HK-2 (cell line): ENCODE measurements around the gene FAM234B.

Experiments used
- DNase-seq: peaks from one replicate; pipeline ENCODE4 v3.0.0-alpha.2; 2018; ENCODE audit not compliant: unreplicated experiment

FAM234B gene

DNA sequence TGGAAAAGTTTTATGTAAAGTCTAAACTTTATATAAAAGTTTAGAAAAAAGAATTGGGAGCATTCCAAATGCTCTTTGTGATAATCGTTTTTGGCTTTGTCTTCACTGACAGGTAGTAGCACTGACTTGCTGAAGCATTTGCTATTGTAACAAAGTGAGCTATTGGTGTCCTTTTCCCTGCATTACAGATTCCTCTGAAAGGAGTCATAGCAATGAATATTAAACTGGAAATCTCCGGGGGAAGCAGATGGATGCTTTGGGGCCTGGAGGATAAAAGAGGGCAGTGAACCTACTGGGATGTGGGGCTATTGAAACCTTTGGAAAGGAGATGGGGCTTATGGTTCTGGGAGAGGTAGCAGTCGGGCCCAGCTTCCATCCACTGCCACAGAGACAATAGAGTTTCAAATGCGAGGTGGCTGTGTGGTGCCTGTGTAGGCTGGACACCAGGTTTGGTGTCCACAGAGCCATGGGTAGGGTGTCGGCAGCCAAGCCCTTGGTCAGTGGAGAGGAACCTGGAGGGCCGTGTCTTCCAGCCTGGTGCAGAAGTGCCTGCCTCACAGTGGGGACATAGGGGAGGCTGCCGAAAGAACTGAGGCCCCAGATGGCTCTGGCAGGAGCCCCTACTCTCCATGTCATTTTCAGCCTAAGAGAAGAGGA, 49.1 kb downstream of the FAM234B start:
- DNase-seq = no peak

DNA sequence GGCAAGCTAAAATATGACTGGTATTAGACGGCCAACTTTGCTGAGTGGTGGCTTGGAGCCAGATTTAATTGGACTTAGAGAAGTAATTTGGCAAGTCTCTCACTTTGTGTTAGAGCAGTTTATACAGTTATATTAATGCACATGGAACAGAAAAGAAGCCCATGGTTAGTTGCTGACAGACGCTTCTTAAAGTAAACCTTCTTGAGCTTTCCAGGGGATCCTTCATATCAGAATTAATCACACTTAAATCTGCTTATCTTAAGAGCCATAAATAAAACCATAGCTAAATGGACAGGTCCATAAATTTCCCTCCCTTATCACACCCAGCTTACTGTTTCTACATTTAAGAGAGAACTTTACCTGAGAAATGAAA, 49.7 kb downstream of the FAM234B start:
- no peak for DNase-seq

DNA sequence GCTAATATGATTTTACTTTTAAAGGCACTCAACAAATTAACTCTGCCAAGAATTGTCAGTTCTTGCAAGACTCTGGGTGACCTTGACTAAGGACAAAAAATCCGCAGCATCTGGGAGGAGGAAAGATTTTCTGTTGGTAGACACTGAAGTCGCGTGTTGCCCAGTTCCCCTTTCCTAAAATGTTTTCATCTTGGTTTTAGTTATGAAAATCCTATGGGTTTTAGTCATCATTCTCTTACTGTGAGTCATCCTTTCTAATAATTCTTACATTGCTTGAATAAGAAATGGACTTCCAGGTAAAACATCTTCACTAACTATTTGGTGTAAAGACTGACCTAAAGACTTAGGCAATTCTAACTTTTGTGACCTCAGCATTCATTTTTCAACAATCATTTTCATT, 50.2 kb downstream of the FAM234B start:
- no peak for DNase-seq

DNA sequence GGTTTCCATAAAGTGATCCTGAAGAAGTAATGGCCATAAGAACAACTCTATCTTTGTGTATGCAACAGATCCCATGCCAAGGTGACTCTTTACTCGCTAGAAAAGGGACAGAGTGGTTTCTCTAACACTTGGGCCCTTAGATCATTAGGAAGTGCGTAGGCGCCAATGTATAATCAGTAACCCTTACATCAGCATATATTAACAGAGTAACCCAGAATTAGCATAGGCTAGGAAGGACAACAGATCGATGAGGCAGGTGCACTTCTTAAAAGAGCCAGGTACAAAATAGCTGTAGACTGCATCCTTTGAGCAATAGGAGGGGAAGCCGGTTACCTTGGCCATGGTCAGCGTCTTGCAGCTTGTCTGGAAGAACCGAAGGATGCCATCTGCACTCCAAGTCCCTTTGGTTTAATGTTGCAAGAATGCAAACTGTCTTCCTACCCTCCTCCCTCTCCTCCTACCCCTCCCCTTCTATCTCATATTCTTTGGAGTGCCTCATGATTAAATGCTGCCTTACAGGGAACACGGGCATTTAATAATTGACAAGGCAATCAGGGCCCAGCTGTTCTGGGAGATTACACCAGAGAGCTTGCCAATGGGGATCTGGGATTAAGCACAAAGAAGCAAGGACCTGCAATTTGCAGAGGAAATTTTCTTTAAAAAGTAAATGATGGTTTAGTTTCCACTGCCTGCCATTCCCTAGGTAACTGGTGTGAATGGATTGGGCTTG, 51.2 kb downstream of the FAM234B start:
- DNase-seq = no peak

DNA sequence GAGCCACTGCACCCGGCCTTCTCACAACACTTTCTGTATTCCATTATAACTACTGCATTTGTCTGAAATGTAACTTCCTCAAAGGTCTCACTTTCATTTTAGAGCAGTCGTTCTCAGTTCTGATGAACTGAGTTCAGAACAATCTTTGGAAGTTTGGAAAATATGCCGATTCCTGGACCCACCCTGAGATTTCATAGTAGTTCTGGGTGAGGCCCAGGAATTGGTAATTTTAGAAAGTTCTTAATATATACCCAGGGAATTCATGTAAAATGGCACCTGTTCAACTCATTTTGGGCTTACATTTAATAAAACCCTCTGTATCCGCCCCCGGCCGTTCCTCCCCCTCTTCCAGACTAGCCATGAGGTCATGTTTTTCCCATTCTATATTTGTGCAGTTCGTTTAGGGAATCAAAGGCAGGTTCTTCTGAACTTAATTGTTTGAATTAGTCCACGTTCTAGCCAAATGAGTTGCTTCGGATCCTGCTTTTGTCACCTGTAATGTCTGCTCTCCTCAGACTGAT, 53.4 kb downstream of the FAM234B start:
- DNase-seq = no peak

DNA sequence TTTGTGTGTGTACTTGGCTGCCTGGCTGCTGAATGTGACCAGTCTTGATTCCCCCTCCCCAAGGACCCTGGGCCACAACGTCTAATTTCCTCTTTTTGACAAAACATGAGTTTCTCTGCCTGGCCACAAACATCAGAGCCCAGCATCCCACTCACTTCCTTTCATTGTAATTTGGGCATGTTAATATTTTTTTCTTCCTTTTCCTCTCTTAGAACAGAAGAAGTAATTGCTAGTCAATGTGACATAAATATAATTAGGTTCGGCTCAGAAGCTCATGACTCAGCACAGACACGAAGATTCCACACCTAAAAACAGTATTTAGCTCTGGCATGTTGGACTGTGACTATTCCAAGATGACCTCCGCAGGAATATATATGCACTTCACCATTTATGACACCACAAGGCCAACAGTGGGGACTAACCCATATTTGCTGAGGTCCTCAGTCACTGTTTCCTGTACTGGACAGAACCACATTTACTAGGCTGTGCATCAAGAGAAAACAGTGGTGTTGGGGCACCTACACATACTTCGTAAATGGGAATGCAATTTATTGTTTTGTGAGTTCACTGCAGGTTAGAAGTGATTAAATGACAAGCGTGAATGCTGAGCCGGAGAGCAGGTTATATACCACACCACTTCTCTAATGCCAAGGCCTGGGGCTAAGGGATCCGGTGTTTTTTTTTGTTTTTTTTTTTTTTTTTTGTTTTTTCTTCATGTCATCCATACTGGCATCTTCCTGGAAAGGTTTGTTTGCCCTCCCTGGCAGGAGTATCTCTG, 55.1 kb downstream of the FAM234B start:
- DNase-seq = no peak

DNA sequence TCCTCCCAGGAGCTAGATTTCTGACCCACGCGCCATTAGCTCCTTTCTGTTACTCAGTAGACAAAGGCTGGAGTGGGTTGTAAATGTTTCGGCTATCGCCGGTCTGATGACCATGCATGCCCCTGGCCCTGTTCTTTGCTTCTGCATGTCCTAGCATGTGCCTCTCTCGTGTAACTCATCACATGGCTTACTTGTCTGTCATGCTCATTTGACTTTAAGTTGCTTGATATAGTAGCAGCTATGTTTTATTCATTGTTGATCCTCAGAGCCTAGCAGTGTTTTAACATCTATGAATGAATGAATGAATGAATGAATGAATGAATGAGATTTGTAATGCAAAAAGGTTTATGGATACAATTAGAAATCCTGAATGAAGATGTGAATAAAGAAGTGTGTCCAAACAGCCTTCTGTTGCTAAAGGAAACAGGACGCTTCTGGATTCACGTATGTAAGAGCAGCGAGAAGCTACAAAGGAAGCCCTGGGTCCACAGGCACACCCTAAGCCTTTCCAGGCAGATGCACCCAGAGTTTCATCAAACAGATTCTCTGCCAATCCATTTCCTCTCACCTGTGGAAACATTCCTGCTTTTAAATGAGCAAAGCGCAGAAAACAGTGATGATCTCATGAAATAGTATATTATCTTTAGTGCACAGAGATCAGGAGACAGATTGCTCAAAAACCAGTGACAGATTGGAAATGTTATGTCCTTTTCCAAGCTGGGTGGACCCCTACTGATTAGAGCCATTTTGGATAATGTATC, 55.8 kb downstream of the FAM234B start:
- no peak for DNase-seq

DNA sequence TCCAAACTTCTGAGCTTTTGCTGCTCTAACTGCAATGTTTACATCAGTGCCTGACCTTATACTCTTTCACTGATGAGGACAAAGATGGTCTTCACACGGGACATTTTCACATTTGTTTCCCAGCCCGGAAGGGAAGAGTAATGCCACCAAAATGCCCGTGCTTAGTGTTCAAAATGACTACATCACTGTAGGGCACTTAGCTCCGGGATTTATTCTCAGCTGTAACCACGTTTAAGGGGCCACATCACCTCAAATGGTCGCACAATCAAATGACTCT, 56.4 kb downstream of the FAM234B start:
- no peak for DNase-seq

DNA sequence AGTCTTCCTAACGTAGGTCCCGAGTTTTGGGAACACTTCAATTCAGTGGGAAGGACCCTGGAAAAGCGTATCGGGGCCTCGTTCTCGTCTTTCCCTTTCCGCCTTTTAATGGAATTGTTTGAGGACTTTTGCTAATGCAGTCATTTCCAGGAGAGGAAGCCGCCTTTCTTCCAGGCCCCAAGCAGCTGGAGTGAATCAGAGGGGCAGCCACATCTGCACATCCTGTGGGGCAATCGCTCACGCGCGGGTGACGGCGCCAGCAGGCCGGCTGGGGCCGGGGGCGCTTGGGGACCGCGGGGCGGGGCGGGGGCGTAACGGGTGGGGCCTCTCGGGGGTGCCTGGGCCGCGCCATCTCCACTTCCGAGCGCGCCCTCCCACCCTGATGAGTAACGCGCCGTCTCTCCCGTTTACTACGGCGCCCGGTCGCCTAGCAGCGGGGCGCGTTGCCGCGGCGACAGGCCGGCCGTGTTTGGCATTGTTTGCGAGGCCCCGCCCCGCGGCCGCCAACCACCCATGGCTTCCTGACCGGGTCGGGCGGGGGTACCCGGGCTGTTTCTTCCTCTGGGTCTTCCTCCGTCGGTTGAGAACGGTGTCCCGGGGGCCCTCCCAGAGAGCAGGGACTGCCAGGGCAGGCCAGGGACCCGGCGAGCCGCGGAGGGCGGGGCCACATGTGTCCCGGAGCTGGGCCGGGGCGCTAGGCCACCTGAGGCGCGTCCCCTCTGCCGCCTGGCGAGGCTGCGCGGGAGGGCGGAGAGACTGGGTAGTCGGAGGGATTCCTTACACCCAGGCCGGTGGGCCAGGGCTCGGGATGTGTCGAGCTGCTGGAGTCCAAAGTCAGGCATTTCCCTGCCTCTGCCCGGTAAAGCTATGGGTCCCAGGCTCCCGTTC, 56.9 kb downstream of the FAM234B start:
- DNase-seq = peak; percentile 85

DNA sequence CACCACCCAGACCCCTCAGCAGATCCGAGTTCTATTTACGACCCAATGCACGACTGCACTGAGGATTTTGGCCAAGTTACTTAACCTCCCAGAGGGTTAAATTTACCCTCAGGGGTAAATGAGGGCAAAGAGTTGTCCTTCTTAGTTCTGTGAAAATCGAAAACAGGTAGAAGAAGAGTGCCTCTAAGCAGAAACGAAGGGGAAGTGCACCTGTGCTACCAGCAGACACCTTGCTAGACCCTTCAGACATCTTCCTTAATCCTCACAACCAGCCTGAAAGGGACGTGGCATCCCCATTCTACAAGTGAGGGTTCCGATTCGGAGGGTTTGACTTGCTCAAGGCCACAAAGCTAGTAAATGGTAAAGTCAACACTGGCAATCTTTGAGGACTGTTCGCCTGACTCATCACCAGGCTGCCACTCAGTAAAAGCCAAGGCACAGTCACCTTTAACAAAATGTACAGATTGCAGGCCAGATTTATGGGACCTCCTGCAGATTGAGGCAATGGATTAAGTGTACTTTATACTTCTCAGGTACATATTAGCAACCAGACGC, 57.7 kb downstream of the FAM234B start:
- peak; percentile 18 for DNase-seq

DNA sequence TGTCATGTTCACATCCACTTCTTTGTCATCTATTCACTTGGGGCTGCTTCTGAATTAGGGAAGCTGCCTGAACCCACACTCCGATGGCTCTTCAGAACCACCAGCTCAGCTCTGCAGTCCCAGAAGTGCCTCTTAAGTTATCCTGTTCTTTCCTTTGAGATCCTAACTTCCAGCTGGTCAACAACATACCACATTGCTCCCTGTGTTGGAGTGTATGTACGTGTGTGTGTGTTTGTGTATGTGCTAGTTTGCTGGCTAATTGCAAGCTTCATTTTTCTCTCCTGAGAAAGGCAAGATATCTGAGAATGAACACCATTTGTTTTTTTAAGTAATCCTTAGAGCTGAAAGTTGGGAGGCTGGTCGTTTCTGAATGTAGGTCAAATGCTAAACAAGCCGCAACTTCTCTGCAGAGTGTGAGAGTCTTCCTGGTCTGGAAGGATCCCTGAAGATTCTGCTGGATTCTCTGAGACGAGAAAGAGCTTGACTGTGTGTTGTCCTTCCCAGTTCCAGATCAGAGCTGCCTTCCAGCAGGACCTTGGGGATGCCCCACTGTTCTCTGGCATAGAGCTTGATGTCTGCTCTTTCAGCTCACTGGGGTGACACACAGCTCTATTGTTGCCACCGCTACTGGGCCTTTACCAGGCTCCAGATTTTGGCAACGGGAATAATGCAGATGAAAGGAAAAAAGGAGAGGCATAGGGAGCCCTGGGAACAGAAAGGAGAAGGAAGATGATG, 58.4 kb downstream of the FAM234B start:
- no peak for DNase-seq

DNA sequence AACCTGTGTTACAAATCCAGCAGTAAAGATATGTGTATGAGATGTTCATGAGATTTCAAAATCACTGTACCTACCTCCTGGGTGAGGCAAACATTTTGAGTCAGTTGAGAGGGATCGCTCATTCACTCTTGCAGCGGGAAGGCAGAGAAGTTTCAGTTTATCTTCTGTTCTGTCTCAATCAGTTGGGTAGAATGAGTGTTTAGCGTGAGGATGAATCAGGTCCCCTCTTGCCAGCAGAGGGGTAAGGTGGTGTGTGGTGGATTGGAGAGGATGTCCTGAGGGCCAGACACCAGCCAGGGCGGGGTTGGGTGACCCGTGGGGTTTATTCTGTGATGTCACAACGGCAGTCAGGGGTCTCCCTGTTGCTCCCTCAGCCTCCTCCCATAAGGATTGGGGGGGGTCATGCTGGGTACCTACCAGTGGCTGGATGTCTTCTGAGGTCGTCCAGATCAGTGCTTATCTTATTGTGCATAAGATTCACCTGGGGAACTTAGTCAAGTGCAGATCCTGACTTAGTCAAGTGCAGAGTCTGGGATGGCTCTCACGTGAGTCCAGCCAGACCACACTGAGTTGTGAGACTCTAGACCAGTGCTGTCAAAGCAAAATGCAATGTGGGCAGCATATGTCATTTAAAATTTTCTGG, 59.3 kb downstream of the FAM234B start, which contains the start of gene GSG1:
TSS of gene GSG1 (minus strand) at position 277 of the 643 bp plus-strand sequence. CDS start at position 122, 155 bp downstream.
- DNase-seq = no peak

DNA sequence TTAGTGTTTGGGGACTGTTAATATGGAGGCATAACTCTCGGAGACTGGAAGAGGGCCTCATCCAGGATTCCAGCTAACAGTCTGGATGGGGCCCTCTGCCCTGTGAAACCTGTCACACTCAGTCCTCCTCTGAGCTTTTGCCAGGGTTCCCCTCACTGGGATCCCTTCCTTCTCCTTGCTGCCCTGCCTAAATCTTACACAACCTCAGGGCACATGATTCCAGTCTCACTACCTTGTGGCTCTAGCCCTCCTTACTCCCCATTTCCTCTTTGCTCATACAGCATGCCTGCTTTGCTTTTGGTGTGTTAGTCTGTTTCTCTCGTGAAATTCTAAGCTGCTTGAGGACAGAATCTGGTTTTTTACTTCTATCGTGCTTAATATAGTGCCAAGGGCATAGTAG, 60.2 kb downstream of the FAM234B start:
- no peak for DNase-seq

DNA sequence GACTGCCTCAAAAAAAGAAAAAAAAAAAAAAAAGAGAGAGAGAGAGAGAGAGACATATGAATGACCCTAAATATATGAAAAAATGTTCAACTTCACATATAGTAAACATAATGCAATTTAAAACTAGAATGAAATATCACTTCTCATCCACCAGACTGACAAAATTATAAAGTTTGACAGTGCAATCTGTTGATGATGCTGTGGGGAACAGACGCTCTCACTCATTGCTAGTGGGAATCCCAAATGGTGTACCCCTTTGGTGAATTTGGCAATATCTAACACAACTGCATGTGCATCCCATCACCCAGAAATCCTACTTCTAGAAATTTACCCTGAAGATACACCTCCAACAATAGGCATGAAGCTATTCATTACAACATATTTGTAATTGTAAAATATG, 61.6 kb downstream of the FAM234B start:
- DNase-seq = no peak

DNA sequence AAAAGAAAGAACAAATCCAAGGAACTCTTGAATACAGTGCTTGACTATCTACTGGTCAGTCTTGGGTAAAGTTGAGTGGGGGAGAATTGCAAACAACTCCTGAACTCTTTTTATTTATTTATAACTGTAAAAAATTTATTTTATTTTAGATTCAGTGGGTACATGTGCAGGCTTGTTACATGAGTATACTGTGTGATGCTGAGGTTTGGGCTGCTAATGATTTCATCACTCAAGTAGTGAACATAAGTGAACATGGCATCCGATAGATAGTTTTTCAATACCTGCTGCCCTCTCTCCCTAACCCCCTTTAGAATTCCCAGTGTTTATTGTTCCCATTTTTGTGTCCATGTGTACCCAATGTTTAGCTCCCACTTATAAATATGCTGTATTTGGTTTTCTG, 62.5 kb downstream of the FAM234B start:
- no peak for DNase-seq

DNA sequence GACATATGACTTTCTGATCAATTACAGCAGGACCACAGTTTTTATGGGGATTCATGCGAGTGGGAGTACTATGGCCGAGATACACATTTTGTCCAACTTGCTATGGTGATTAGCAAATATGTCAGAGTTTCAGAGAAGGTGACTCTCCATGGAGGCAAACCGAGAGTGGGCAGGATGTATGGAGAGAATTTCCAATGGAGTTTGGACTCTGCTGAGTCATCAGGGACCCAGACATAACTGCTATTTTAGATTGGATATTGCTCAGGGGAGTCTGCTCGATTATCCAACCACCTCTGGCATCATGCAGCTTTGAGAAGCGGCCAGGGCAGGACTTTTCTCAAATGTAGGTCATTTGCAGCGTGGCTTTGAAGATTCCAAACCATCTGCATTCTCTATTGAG, 68.8 kb downstream of the FAM234B start:
- no peak for DNase-seq

DNA sequence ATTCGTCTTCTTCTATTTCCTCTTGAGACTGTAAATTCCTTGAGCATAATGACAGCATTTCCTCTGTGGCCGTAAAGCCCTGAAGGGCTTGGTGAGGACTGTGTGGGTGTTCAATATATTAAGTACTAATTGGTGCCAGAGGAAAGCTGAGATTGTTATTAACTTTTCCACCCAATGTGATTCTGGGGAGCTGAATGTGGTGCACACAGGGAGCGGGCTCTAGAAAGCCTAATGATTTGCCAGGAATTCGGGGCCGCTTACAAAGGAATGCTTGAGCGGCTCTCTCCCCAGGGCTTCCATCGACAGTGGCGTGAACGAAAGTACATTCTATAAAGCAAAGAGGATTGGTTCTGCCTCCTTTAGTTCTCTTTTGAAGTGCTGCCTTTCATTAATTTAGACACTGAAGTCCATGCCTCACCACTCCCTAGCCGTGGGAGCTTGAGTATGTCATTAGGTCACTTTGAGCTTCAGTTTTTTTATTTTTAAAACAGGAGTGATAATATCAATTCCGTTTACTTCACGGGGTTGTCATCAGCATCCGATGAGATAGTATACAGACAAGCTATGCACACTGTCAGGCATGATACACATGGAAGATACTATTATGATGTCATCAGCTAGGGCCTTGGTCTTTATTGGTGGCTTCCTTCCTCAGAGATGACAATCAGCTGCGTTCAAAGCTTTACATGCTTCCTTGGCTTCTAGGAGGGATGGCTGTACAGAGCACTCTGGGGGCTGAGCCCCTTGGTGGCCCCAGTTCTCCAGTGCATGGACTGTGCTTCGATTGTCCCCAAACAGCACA, 70.3 kb downstream of the FAM234B start:
- DNase-seq = no peak

DNA sequence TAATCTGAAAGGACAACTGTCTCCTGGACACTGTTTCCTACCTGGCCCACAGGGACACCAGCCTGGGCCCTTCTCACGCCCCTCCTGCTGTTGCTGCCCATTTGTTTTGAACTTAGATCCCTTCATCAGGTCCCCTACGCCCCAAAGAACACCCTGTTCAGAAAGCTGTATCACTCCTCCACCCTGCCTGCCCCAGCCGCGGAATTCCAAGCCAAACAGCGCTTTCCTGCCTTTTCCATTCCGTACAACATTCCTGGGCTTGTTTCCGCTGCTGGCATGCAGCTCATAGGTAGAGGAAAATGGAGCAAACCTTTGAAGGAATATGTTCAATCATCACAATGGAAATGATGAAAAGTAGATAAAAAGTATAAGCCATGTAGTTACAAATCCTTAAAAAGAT, 72.1 kb downstream of the FAM234B start:
- DNase-seq = no peak

DNA sequence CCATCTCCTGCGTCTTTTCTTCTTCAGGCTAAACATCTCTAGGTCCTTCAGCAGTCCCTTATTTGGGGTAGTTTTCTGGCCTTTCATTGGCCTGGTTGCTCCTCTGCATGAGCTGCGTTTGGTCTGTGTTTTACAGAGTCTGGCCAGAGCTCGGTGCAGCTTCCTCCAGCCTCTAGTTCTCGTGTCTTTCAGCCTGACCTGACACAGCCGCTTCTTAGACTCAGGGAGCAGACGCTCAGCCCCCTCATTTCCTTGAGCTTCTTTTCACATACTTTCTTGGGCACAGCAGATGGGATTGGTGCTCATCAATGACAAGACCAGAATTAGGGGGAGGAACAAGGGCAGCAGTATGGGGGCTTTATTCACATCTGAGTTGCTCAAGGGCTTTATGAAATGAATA, 72.8 kb downstream of the FAM234B start:
- DNase-seq = no peak
